ENCODE measurements around the gene TPST2. TPM values are rescaled to one million over a fixed set of nuclear protein-coding genes. Genes with fewer than 3 reads are reported as not detected.

TPST2 gene
- total and polyA plus RNA-seq, 2 of the 4 experiments (the other 2 are of a cell fraction) = 42.5 to 63.6 TPM

DNA sequence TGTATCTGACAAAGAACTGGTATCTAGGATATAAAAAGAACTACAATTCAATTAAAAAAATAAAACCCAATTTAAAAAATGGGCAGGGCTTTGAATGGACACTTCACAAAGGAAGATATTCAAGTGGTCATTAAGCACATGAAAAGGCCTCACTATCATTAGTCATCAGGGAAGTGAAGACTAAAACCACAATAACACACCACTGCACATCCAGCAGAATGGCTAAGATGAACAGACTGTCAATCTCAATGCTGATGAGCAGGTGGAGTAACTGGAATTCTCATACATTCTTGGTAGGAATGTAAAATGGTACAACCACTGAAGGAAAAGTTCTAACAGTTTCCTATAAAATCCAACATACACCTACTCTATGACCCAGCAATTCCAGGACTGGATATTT lies 115.2 kb downstream of the TPST2 start:
- Histone ChIP-seq H3K9ac (ENCODE audit: low read depth, low read length) (no peak overlapping the region), H3K27me3 (ENCODE audit: control insufficient read depth, insufficient read depth, low read length) (no peaks in the 10 kb centered on the region), H3K9me3 (ENCODE audit: control insufficient read depth, insufficient read depth, low read length) (no peaks in the 10 kb centered on the region), H3K9me1 (ENCODE audit: insufficient read depth, low read length) (peaks cover 10% of the 10 kb centered on the region), H3K36me3 (ENCODE audit: control insufficient read depth, insufficient read depth, low read length) (peaks cover 32% of the 10 kb centered on the region), H2BK20ac (ENCODE audit: low read depth, low read length) (no peak overlapping the region), H3K18ac (ENCODE audit: low read depth, low read length) (no peak overlapping the region), H2AK5ac (ENCODE audit: low read depth, low read length) (no peak overlapping the region), H4K5ac (ENCODE audit: low read depth, low read length) (no peak overlapping the region), H3K23ac (ENCODE audit: low read depth, low read length) (no peak overlapping the region), H3K56ac (ENCODE audit: extremely low read depth, insufficient read depth, low read length) (no peak overlapping the region), H3K4ac (ENCODE audit: low read depth, low read length) (no peak overlapping the region), H2BK5ac (ENCODE audit: low read depth, low read length, poor library complexity, severe bottlenecking) (no peak overlapping the region), H3K4me3 (ENCODE audit: insufficient read depth, low read depth, low read length) (no peak overlapping the region), H2AFZ (replicated peaks; ENCODE audit: low read length, poor library complexity) (no peak overlapping the region), H4K8ac (ENCODE audit: low read depth in 2 of 2, low read length in 2 of 2) (no peak overlapping the region), H3K4me2 (ENCODE audit: low read depth, low read length) (no peak overlapping the region), H3K14ac (replicated peaks; ENCODE audit: low read depth, low read length) (no peak overlapping the region), H3K79me1 (ENCODE audit: low read depth in 1 of 2, low read length in 2 of 2) (peaks cover 0 to 18% of the 10 kb centered on the region in 2 experiments; a peak in 2 of 4 replicates), H3K4me1 (ENCODE audit: control insufficient read depth, insufficient read depth, low read length) (peaks cover 5% of the 10 kb centered on the region), H3K27ac (ENCODE audit: insufficient read depth, low read length) (no peak overlapping the region), H2AK9ac (replicated peaks; ENCODE audit: low read depth, low read length, poor library complexity) (no peak overlapping the region), H2BK120ac (ENCODE audit: low read depth, low read length) (no peak overlapping the region), H2BK15ac (ENCODE audit: low read depth, low read length) (no peak overlapping the region), H4K20me1 (ENCODE audit: insufficient read depth, low read length) (no peaks in the 10 kb centered on the region), H4K91ac (ENCODE audit: insufficient read depth, low read depth, low read length) (no peak overlapping the region)
- no TSS peak for BruUV-seq (replicated peaks)
- intact Hi-C loops (cut with micrococcal nuclease) (no loop called here), dilution Hi-C loops (cut with HindIII; ENCODE audit: low sequenced_read_pairs, unreplicated experiment) (no loop called here), in situ Hi-C loops (cut with MboI; ENCODE audit: low sequenced_read_pairs) (no loop called here)
- ATAC-seq (ENCODE audit: low read depth) (no peak), DNase-seq (no peak)
- ChIA-PET CTCF (no interaction called here), POLR2A (ENCODE audit: unreplicated experiment) (no interaction called here)
- TF ChIP-seq RFX5 (IDR thresholded peaks at IDR 0.05; ENCODE audit: low read depth, low read length) (no peak), BHLHE40 (IDR thresholded peaks at IDR 0.05; ENCODE audit: low read depth, low read length) (no peak), MXI1 (IDR thresholded peaks at IDR 0.05; ENCODE audit: borderline replicate concordance, low read depth, low read length) (no peak), SMC3 (IDR thresholded peaks at IDR 0.05; ENCODE audit: low read depth, low read length) (no peak), MAZ (IDR thresholded peaks at IDR 0.05; ENCODE audit: borderline replicate concordance, low read depth, low read length) (no peak), RAD21 (IDR thresholded peaks at IDR 0.05; ENCODE audit: low read length) (no peak)
- TF ChIP-seq, protein P1, sequence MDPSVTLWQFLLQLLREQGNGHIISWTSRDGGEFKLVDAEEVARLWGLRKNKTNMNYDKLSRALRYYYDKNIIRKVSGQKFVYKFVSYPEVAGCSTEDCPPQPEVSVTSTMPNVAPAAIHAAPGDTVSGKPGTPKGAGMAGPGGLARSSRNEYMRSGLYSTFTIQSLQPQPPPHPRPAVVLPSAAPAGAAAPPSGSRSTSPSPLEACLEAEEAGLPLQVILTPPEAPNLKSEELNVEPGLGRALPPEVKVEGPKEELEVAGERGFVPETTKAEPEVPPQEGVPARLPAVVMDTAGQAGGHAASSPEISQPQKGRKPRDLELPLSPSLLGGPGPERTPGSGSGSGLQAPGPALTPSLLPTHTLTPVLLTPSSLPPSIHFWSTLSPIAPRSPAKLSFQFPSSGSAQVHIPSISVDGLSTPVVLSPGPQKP (IDR thresholded peaks at IDR 0.05; ENCODE audit: borderline replicate concordance, low read depth, low read length) = no peak

Small RNAs within 50 kb of the gene (microRNA-seq; reads per million reads assigned to microRNA genes)
- gene MIR548J (ENCODE audit: insufficient read depth in 1 of 2, insufficient read length in 1 of 2, unreplicated experiment in 1 of 2) = 2.9 to 145 reads per million in 2 experiments

Small RNAs within 50 kb of the gene (small RNA-seq; reads per million reads assigned to genes)
- gene MIR548J = 1.3 to 162 (median 46.2) reads per million in 5 experiments

Other genes starting within 250 kb of the TPST2 start
- gene ASPHD2, start 160.9 kb downstream of the TPST2 start, total RNA-seq (2012; rRNA removed) = 1.1 and 1.3 TPM in 2 replicates
- 1.3 and 1.4 TPM in 2 replicates for gene ASPHD2, start 160.9 kb downstream of the TPST2 start, polyA plus RNA-seq (2012; rRNA removed)
- 15.8 and 18.1 TPM in 2 replicates for gene HPS4, start 106.3 kb downstream of the TPST2 start, total RNA-seq (2012; rRNA removed)
- 19.0 and 19.5 TPM in 2 replicates for gene HPS4, start 106.3 kb downstream of the TPST2 start, polyA plus RNA-seq (2012; rRNA removed)
- 24.0 and 28.6 TPM in 2 replicates for gene SRRD, start 106.3 kb downstream of the TPST2 start, total RNA-seq (2012; rRNA removed)
- gene SRRD, start 106.3 kb downstream of the TPST2 start, polyA plus RNA-seq (2012; rRNA removed) = 15.7 and 18.3 TPM in 2 replicates
- gene TFIP11, start 77.7 kb downstream of the TPST2 start, total RNA-seq (2012; rRNA removed) = 37.5 and 43.2 TPM in 2 replicates
- 22.5 and 23.6 TPM in 2 replicates for gene TFIP11, start 77.7 kb downstream of the TPST2 start, polyA plus RNA-seq (2012; rRNA removed)
- not detected in 2 replicates for gene CRYBB1, start 27.9 kb upstream of the TPST2 start, total RNA-seq (2012; rRNA removed)
- gene CRYBB1, start 27.9 kb upstream of the TPST2 start, polyA plus RNA-seq (2012; rRNA removed) = not detected in 2 replicates
- not detected in 2 replicates for gene CRYBA4, start 31.8 kb upstream of the TPST2 start, total RNA-seq (2012; rRNA removed)
- not detected in 2 replicates for gene CRYBA4, start 31.8 kb upstream of the TPST2 start, polyA plus RNA-seq (2012; rRNA removed)
- 0.54 and 1.1 TPM in 2 replicates for gene MIAT, start 67.5 kb upstream of the TPST2 start, total RNA-seq (2012; rRNA removed)
- 0.29 and 0.65 TPM in 2 replicates for gene MIAT, start 67.5 kb upstream of the TPST2 start, polyA plus RNA-seq (2012; rRNA removed)